GM18502 (cell line): ENCODE data around the gene AIFM1.

ENCODE experiments used
- ATAC-seq: cut with Tn5 transposase; IDR thresholded peaks from one replicate; pipeline ENCODE4 v1.9.1; 2021; ENCODE audit warnings: mild to moderate bottlenecking; ENCODE audit not compliant: unreplicated experiment, poor library complexity

AIFM1 gene

GRCh38 chrX:130097507-130098209 lies 68.0 kb downstream of the AIFM1 start:
- ATAC-seq: no peak

GRCh38 chrX:130095249-130096030 lies 70.2 kb downstream of the AIFM1 start:
- no peak for ATAC-seq

- ATAC-seq: no peak
These were observed 70.9 kb downstream of the AIFM1 start for GRCh38 chrX:130094696-130095095.

- ATAC-seq: no peak
These were observed 72.4 kb downstream of the AIFM1 start for GRCh38 chrX:130093271-130093670.

GRCh38 chrX:130091980-130092522 lies 73.6 kb downstream of the AIFM1 start:
- ATAC-seq: peak; percentile 98

- ATAC-seq: no peak
These were observed 75.3 kb downstream of the AIFM1 start for GRCh38 chrX:130090364-130090763.

- ATAC-seq: peak; percentile 53
These were observed 79.0 kb downstream of the AIFM1 start for GRCh38 chrX:130086447-130087206.

GRCh38 chrX:130085551-130086446 lies 79.8 kb downstream of the AIFM1 start:
- no peak for ATAC-seq

- peak; percentile 40 for ATAC-seq
These were observed 80.9 kb downstream of the AIFM1 start for GRCh38 chrX:130084631-130085237.

- ATAC-seq: no peak
These were observed 81.8 kb downstream of the AIFM1 start for GRCh38 chrX:130083656-130084382.

- no peak for ATAC-seq
These were observed 82.5 kb downstream of the AIFM1 start for GRCh38 chrX:130083107-130083490.

GRCh38 chrX:130082244-130083106 lies 83.2 kb downstream of the AIFM1 start:
- peak; percentile 64 for ATAC-seq

- ATAC-seq: no peak
These were observed 84.1 kb downstream of the AIFM1 start for GRCh38 chrX:130081421-130082045.

- ATAC-seq: no peak
These were observed 84.8 kb downstream of the AIFM1 start for GRCh38 chrX:130080791-130081367.

- no peak for ATAC-seq
These were observed 85.7 kb downstream of the AIFM1 start for GRCh38 chrX:130079824-130080406.
